Dedifferentiated amniotic fluid mesenchymal stem cell (primary cell): ENCODE results near the gene LSS.

Source experiments
- DNase-seq: peaks from one replicate; pipeline ENCODE4 v3.0.0-alpha.2; 2016; ENCODE audit errors: extremely low spot score

Gene LSS

DNA sequence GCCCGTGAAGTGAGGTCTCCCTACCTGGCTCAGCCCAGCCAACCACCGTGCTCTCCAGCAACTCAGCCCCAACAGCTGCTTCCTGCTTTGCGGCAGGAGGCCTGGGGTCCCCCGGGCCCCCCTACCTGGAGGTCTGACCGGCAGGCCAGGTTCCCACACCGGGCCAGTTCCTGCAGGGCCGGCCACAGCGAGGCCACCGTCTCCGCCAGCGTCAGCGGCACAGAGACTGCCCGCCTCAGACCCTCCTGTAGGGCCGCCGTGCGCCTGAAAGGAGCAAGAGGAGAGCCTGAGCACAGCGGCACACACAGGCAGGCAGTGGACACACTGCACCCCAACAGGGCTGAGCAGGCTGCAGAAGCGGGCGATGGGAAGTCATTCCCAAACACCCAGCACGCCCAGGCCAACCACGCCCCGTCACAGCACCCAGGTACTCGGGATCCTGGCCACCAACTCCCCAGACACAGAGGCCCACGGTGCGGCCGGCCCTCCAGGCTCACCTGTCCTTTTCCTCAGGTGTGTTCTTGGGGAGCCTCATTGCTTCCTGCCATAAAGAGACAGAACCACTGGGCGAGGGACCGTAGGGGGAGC lies 90.1 kb downstream of the LSS start:
- DNase-seq, result no peak
